CD4-positive, alpha-beta T cell (primary cell): ENCODE measurements around the gene KDM8. TPM values are rescaled to one million over a fixed set of nuclear protein-coding genes. Genes with fewer than 3 reads are reported as not detected.

Experiments
- ATAC-seq: fragments of 200-7000 bp; cut with Tn5 transposase; one replicate; pipeline ENCODE4 v1.10.0; 2022; ENCODE audit warnings: mild to moderate bottlenecking; ENCODE audit not compliant: poor library complexity
- CTCF ChIA-PET: fragments of 350-600 bp; sonication (Branson Sonifier 250); formaldehyde crosslinking; loops from one replicate; lab custom pipeline; 2021; ENCODE audit warnings: antibody characterized with exemption, inconsistent platforms; lab: Charles Lee
- POLR2A ChIA-PET: fragments of 350-600 bp; sonication (Branson Sonifier 250); formaldehyde crosslinking; loops from one replicate; lab custom pipeline; 2021; ENCODE audit warnings: antibody characterized with exemption, inconsistent platforms; lab: Charles Lee
- DNase-seq, 14 experiments: peaks; one replicate each; pipeline ENCODE4 v3.0.0-alpha.2; 2013 to 2020; ENCODE audit warnings: mixed read lengths in 2 of 14
- H3K27ac ChIP-seq, 2 donors: one replicate each; pipeline versions ENCODE4 v1.5.1 to v1.7.0; 2013; ENCODE audit warnings: low read length in 2 of 2, low read depth in 1 of 2, mild to moderate bottlenecking in 1 of 2
- H3K27me3 ChIP-seq, 2 experiments: 1 replicate in 1 of 2; 2 replicates in 1 of 2; pipeline versions ENCODE4 v1.6.1 to v1.7.0; 2013; ENCODE audit warnings: low read length in 2 of 2, control low read depth in 1 of 2, mild to moderate bottlenecking in 1 of 2, moderate library complexity in 1 of 2; ENCODE audit not compliant: insufficient read depth in 2 of 2, control insufficient read depth in 1 of 2
- H3K36me3 ChIP-seq: one replicate; pipeline ENCODE4 v1.6.1; 2013; ENCODE audit warnings: low read length, control low read depth; ENCODE audit not compliant: insufficient read depth
- H3K4me1 ChIP-seq: one replicate; pipeline ENCODE4 v1.6.1; 2013; ENCODE audit warnings: low read length, control low read depth; ENCODE audit not compliant: insufficient read depth
- H3K4me3 ChIP-seq: one replicate; pipeline ENCODE4 v1.5.1; 2013; ENCODE audit warnings: mild to moderate bottlenecking, low read length, moderate library complexity
- H3K9me3 ChIP-seq, 2 experiments: 1 replicate in 1 of 2; 2 replicates in 1 of 2; pipeline versions ENCODE4 v1.6.1 to v1.7.0; 2013; ENCODE audit warnings: low read length in 2 of 2, mild to moderate bottlenecking in 2 of 2, control low read depth in 1 of 2, moderate library complexity in 1 of 2; ENCODE audit not compliant: control insufficient read depth in 1 of 2, insufficient read depth in 1 of 2
- H3K27ac Mint-ChIP-seq: one replicate; pipeline ENCODE4 v1.8.0; 2020; ENCODE audit warnings: mixed read lengths
- H3K27me3 Mint-ChIP-seq: one replicate; pipeline ENCODE4 v1.8.0; 2021; ENCODE audit warnings: mixed read lengths
- H3K36me3 Mint-ChIP-seq: one replicate; pipeline ENCODE4 v1.8.0; 2021; ENCODE audit warnings: low read depth, mixed read lengths
- H3K4me1 Mint-ChIP-seq: one replicate; pipeline ENCODE4 v1.8.0; 2021; ENCODE audit warnings: low read depth, mixed read lengths
- H3K4me3 Mint-ChIP-seq: one replicate; pipeline ENCODE4 v1.8.0; 2020; ENCODE audit warnings: mild to moderate bottlenecking, mixed read lengths
- H3K9me3 Mint-ChIP-seq: one replicate; pipeline ENCODE4 v1.8.0; 2020; ENCODE audit warnings: mixed read lengths
- CTCF ChIP-seq: fragments of 200-600 bp; IDR thresholded peaks from one replicate; pipeline ENCODE4 v1.8.0; 2022; ENCODE audit warnings: antibody characterized with exemption, mild to moderate bottlenecking
- intact Hi-C, 2 experiments: fragments of 100-400 bp; cut with DNase I in 1 of 2; cut with micrococcal nuclease in 1 of 2; formaldehyde crosslinking; loops; one replicate each; pipeline versions ENCODE4 v1.15.1 to v1.9.0; 2023 to 2025; cut with DNase I, micrococcal nuclease
- total RNA-seq, 174 experiments: library from RNA in 2 of 174; stranded (reverse) in 2 of 174; gene quantifications; one replicate each; pipeline ENCODE4 v1.2.3 and lab custom pipeline; 2021 to 2026

The KDM8 gene
- total RNA-seq, 2 experiments from 2014 or later = 15.1 to 17.3 TPM

- Histone ChIP-seq H3K4me1 (peaks cover 23% of the 10 kb centered on the region), H3K27me3 (no peaks in the 10 kb centered on the region), H3K4me3 (no peak overlapping the region), H3K27ac (no peak overlapping the region), H3K36me3 (no peaks in the 10 kb centered on the region), H3K9me3 (no peaks in the 10 kb centered on the region)
- Mint-ChIP-seq H3K36me3 (no peaks in the 10 kb centered on the region), H3K27ac (no peak overlapping the region), H3K27me3 (no peaks in the 10 kb centered on the region), H3K4me1 (peaks cover 46% of the 10 kb centered on the region), H3K4me3 (no peak overlapping the region), H3K9me3 (no peaks in the 10 kb centered on the region)
- intact Hi-C loops = no loop called here
- CTCF ChIA-PET = interaction anchor here (1.5 kb wide), 1 partner anchor 9 kb away, joined by 3 read pairs; no protein-coding TSS in a partner anchor
- no peak for DNase-seq
- POLR2A ChIA-PET = no interaction called here
- ATAC-seq = no peak
- TF ChIP-seq CTCF = no peak
Measured at GRCh38 chr16:27182906-27183405, 20.4 kb upstream of the KDM8 start.

- DNase-seq (no peak), ATAC-seq (no peak)
- intact Hi-C loops = no loop called here
- Mint-ChIP-seq H3K4me3 (no peak overlapping the region), H3K27ac (no peak overlapping the region), H3K4me1 (peaks cover 33% of the 10 kb centered on the region), H3K27me3 (no peaks in the 10 kb centered on the region), H3K9me3 (no peaks in the 10 kb centered on the region), H3K36me3 (no peaks in the 10 kb centered on the region)
- Histone ChIP-seq H3K9me3 (peaks cover 0 to 5% of the 10 kb centered on the region in 2 experiments), H3K4me3 (no peak overlapping the region), H3K4me1 (peaks cover 2% of the 10 kb centered on the region), H3K27ac (no peak overlapping the region), H3K36me3 (no peaks in the 10 kb centered on the region), H3K27me3 (no peaks in the 10 kb centered on the region)
- ChIA-PET CTCF (interaction anchor here (1.2 kb wide), 1 partner anchor 16 kb away, joined by 4 read pairs; no protein-coding TSS in a partner anchor), POLR2A (interaction anchor here (1.0 to 1.1 kb wide), 2 partner anchors 10 to 51 kb away, joined by 3 read pairs; no protein-coding TSS in a partner anchor)
- no peak for TF ChIP-seq CTCF
Measured at GRCh38 chr16:27185776-27186130, 17.6 kb upstream of the KDM8 start.

- Histone ChIP-seq H3K36me3 (no peaks in the 10 kb centered on the region), H3K27me3 (no peaks in the 10 kb centered on the region), H3K9me3 (peaks cover 0 to 5% of the 10 kb centered on the region in 2 experiments), H3K4me1 (peaks cover 7% of the 10 kb centered on the region), H3K27ac (no peak overlapping the region), H3K4me3 (no peak overlapping the region)
- POLR2A ChIA-PET = no interaction called here
- H3K9me3 Mint-ChIP-seq = no peaks in the 10 kb centered on the region
- ATAC-seq (no peak), DNase-seq (no peak)
- no peak for TF ChIP-seq CTCF
- H3K27ac Mint-ChIP-seq = no peak overlapping the region
- H3K4me3 Mint-ChIP-seq = no peak overlapping the region
- CTCF ChIA-PET = interaction anchor here (0.6 to 2.8 kb wide), 2 partner anchors 9 to 352 kb away, joined by 3 to 9 read pairs; no protein-coding TSS in a partner anchor
- no peaks in the 10 kb centered on the region for H3K36me3 Mint-ChIP-seq
- H3K27me3 Mint-ChIP-seq = no peaks in the 10 kb centered on the region
- H3K4me1 Mint-ChIP-seq = peaks cover 36% of the 10 kb centered on the region
- intact Hi-C loops = no loop called here
Measured at GRCh38 chr16:27188633-27189032, 14.7 kb upstream of the KDM8 start.
